SK-N-SH (cell line): ENCODE measurements around the gene SMAD7. TPM values are rescaled to one million over a fixed set of nuclear protein-coding genes. Genes with fewer than 3 reads are reported as not detected.

Source experiments
- CTCF ChIA-PET: fragments of 300-600, 350-600 bp; formaldehyde crosslinking; extraction: SDS; loops from one replicate; lab custom pipeline; 2021; lab: Yijun Ruan, JAX
- POLR2A ChIA-PET: fragments of 350-600 bp; sonication (Branson Sonifier 250); formaldehyde crosslinking; extraction: SDS; loops from one replicate; lab custom pipeline; 2020; ENCODE audit warnings: antibody characterized with exemption, inconsistent platforms; lab: Yijun Ruan, JAX
- DNase-seq: peaks from one replicate; pipeline ENCODE4 v3.0.0; 2012
- H2AFZ ChIP-seq: fragments of 200-600 bp; sonication (generic); 2 replicates; pipeline ENCODE4 v1.8.1; 2016; ENCODE audit warnings: antibody characterized with exemption, mild to moderate bottlenecking, low read depth
- H3F3A ChIP-seq: fragments of 200-600 bp; sonication (generic); replicated peaks from 2 replicates; pipeline ENCODE3; 2016; ENCODE audit warnings: antibody characterized with exemption, mild to moderate bottlenecking; ENCODE audit not compliant: insufficient read depth
- H3K27ac ChIP-seq, 2 experiments: fragments of 200-500 bp in 1 of 2; fragments of 200-600 bp in 1 of 2; sonication (Bioruptor generic) in 1 of 2; sonication (generic), shearing (Covaris generic) in 1 of 2; 2 replicates each; pipeline versions ENCODE4 v1.5.1 to v1.6.1; 2014 to 2016; ENCODE audit warnings: low read depth in 2 of 2, inconsistent platforms in 1 of 2, low read length in 1 of 2, mild to moderate bottlenecking in 1 of 2, mixed read lengths in 1 of 2
- H3K27me3 ChIP-seq: fragments of 200-600 bp; sonication (generic), shearing (Covaris generic); 2 replicates; pipeline ENCODE4 v1.6.1; 2016; ENCODE audit warnings: mixed run types; ENCODE audit not compliant: insufficient read depth
- H3K36me3 ChIP-seq, 2 experiments: fragments of 200-500 bp in 1 of 2; fragments of 200-600 bp in 1 of 2; sonication (Bioruptor generic) in 1 of 2; sonication (generic) in 1 of 2; replicated peaks in 1 of 2; 2 replicates each; pipeline versions ENCODE3 to v1.5.1; 2014 to 2016; ENCODE audit warnings: low read length in 1 of 2, mild to moderate bottlenecking in 1 of 2; ENCODE audit not compliant: insufficient read depth in 2 of 2, control insufficient read depth in 1 of 2
- H3K4me1 ChIP-seq, 2 experiments: fragments of 200-500 bp in 1 of 2; fragments of 200-600 bp in 1 of 2; sonication (Bioruptor generic) in 1 of 2; sonication (generic), shearing (Covaris generic) in 1 of 2; 2 replicates each; pipeline versions ENCODE4 v1.5.1 to v1.6.1; 2014 to 2016; ENCODE audit warnings: low read depth in 1 of 2, low read length in 1 of 2, mixed run types in 1 of 2; ENCODE audit not compliant: insufficient read depth in 2 of 2, control insufficient read depth in 1 of 2
- H3K4me2 ChIP-seq: fragments of 200-600 bp; sonication (generic), shearing (Covaris generic); 2 replicates; pipeline ENCODE4 v1.6.1; 2017; ENCODE audit warnings: mixed run types
- H3K4me3 ChIP-seq, 2 experiments: fragments of 200-500 bp in 1 of 2; fragments of 200-600 bp in 1 of 2; sonication (Bioruptor generic) in 1 of 2; sonication (generic), shearing (Covaris generic) in 1 of 2; 2 replicates each; pipeline versions ENCODE4 v1.5.1 to v1.8.1; 2014 to 2016; ENCODE audit warnings: low read depth in 2 of 2, inconsistent platforms in 1 of 2, low read length in 1 of 2, mild to moderate bottlenecking in 1 of 2, mixed read lengths in 1 of 2, moderate library complexity in 1 of 2
- H3K79me2 ChIP-seq: fragments of 200-600 bp; sonication (generic); 2 replicates; pipeline ENCODE4 v1.8.1; 2017; ENCODE audit warnings: mild to moderate bottlenecking; ENCODE audit not compliant: insufficient read depth
- H3K9ac ChIP-seq: fragments of 200-600 bp; sonication (generic); 2 replicates; pipeline ENCODE4 v1.6.1; 2017; ENCODE audit warnings: mixed run types
- H3K9me2 ChIP-seq: fragments of 200-600 bp; sonication (generic); 2 replicates; pipeline ENCODE4 v1.6.1; 2017; ENCODE audit warnings: mixed run types
- H3K9me3 ChIP-seq: fragments of 200-600 bp; sonication (generic); 2 replicates; pipeline ENCODE4 v1.6.1; 2017; ENCODE audit warnings: mixed run types, mild to moderate bottlenecking, moderate library complexity
- H4K20me1 ChIP-seq: fragments of 200-600 bp; sonication (generic); 2 replicates; pipeline ENCODE4 v1.6.1; 2017; ENCODE audit warnings: mild to moderate bottlenecking, mixed run types; ENCODE audit not compliant: insufficient read depth
- ELF1 ChIP-seq: IDR thresholded peaks from 2 replicates; pipeline ENCODE4 v1.4.0; 2012
- EZH2phosphoT487 ChIP-seq: fragments of 200-600 bp; sonication (generic); IDR thresholded peaks from 2 replicates; pipeline ENCODE4 v1.6.1; 2017; ENCODE audit warnings: low read depth, mixed run types, mild to moderate bottlenecking, antibody characterized with exemption, moderate library complexity, borderline replicate concordance
- FOSL2 ChIP-seq: IDR thresholded peaks from 2 replicates; pipeline ENCODE4 v1.4.0; 2012; ENCODE audit warnings: low read depth, mild to moderate bottlenecking, moderate library complexity, borderline replicate concordance
- FOXJ3 ChIP-seq: sonication (generic); formaldehyde crosslinking; IDR thresholded peaks from 2 replicates; pipeline ENCODE4 v1.5.1; 2020; ENCODE audit warnings: mild to moderate bottlenecking, missing genetic modification reagents
- FOXM1 ChIP-seq: IDR thresholded peaks from 2 replicates; pipeline ENCODE4 v1.4.0; 2012; ENCODE audit warnings: low read depth, mild to moderate bottlenecking
- GABPA ChIP-seq: IDR thresholded peaks from 2 replicates; pipeline ENCODE4 v1.4.0; 2012; ENCODE audit warnings: low read depth, mild to moderate bottlenecking
- JUND ChIP-seq: IDR thresholded peaks from 2 replicates; pipeline ENCODE4 v1.4.0; 2012
- MEF2A ChIP-seq: IDR thresholded peaks from 2 replicates; pipeline ENCODE4 v1.4.0; 2012; ENCODE audit warnings: low read depth, borderline replicate concordance
- NFIC ChIP-seq: IDR thresholded peaks from 2 replicates; pipeline ENCODE4 v1.4.0; 2012; ENCODE audit warnings: borderline replicate concordance
- POLR2AphosphoS5 ChIP-seq: IDR thresholded peaks from 2 replicates; pipeline ENCODE4 v1.6.1; 2012; ENCODE audit warnings: low read depth, low read length
- RFX5 ChIP-seq: IDR thresholded peaks from 2 replicates; pipeline ENCODE4 v1.6.1; 2012; ENCODE audit warnings: mild to moderate bottlenecking, improper control_type of control experiment, low read length
- RXRA ChIP-seq: IDR thresholded peaks from 2 replicates; pipeline ENCODE4 v1.4.0; 2012; ENCODE audit warnings: low read depth, mild to moderate bottlenecking, borderline replicate concordance
- SIN3A ChIP-seq: IDR thresholded peaks from 2 replicates; pipeline ENCODE4 v1.6.1; 2012; ENCODE audit warnings: low read depth, mild to moderate bottlenecking, low read length, moderate library complexity, borderline replicate concordance
- TAF1 ChIP-seq: IDR thresholded peaks from 2 replicates; pipeline ENCODE4 v1.6.1; 2012; ENCODE audit warnings: low read depth, mild to moderate bottlenecking, low read length, moderate library complexity, borderline replicate concordance
- TCF12 ChIP-seq: IDR thresholded peaks from 2 replicates; pipeline ENCODE4 v1.4.0; 2012
- TEAD4 ChIP-seq: IDR thresholded peaks from 2 replicates; pipeline ENCODE4 v1.4.0; 2012; ENCODE audit warnings: mild to moderate bottlenecking, borderline replicate concordance; ENCODE audit not compliant: insufficient read depth
- WGBS: methylation state at CpG from one replicate; pipeline ENCODE4 v1.1.6; 2017; ENCODE audit warnings: low lambda C conversion rate; 5-methylcytosine and 5-hydroxymethylcytosine counted together
- polyA plus RNA-seq, 3 experiments: library from polyadenylated mRNA; depleted of rRNA; stranded (reverse); fragments of >200 nt; gene quantifications; 2 replicates each; pipeline ENCODE4 v1.2.3, GENCODE V29; 2012
- TF ChIP-seq, protein P1 (sequence below): IDR thresholded peaks from 2 replicates; pipeline ENCODE4 v1.4.0; 2012; ENCODE audit warnings: low read depth
- TF ChIP-seq, protein P2 (sequence below): fragments of 200-600 bp; sonication (generic); IDR thresholded peaks from 2 replicates; pipeline ENCODE4 v1.6.1; 2017; ENCODE audit warnings: antibody characterized with exemption, mild to moderate bottlenecking, moderate library complexity
- TF ChIP-seq, protein P3 (sequence below): IDR thresholded peaks from 2 replicates; pipeline ENCODE4 v1.6.1; 2012; ENCODE audit warnings: mild to moderate bottlenecking, low read depth, low read length, moderate library complexity
- TF ChIP-seq, protein P4 (sequence below): fragments of 150-350 bp; IDR thresholded peaks from 2 replicates; pipeline ENCODE4 v1.6.1; 2017; ENCODE audit warnings: antibody characterized with exemption, low read length, low read depth, borderline replicate concordance

Gene SMAD7
- polyA plus RNA-seq, 1 of the 3 experiments (the other 2 are of a cell fraction), result 20.0 TPM

DNA sequence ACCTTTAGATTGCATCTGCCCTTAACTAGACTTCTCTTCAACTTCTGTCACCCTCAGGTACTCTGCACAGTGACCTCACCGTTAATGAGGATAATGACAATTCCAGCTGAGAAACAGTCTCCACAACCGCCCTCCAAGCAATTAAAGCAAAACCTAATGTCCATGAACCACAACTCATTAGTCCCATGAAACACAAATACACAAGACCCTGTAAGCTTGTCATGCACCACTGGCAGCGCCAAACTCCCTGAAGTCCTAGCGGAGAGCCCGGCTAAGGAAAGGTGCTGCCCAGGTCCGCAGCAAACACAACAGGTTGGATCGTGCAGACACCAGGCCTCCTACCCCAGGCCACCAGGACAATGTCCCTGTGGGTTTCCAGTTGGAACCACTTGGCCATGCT, 7.4 kb downstream of the SMAD7 start:
- Histone ChIP-seq H3K4me2 (peak overlapping the region; percentile 91), H3K9ac (peak overlapping the region; percentile 51; the same call in 1 of the 2 replicates), H3K9me3 (no peaks in the 10 kb centered on the region), H3K27ac (peak overlapping the region; percentile 84 to 97), H3F3A (peaks cover 81% of the 10 kb centered on the region), H3K4me1 (peaks cover 58 to 85% of the 10 kb centered on the region in 2 experiments), H3K79me2 (peaks cover 100% of the 10 kb centered on the region)
- TF ChIP-seq TEAD4 (no peak), TAF1 (no peak), POLR2AphosphoS5 (no peak), FOSL2 (no peak), RXRA (no peak), EZH2phosphoT487 (no peak)
- TF ChIP-seq, all 33 proteins: peak for 0
- POLR2A ChIA-PET, result no interaction called here
- WGBS, result 74% methylated on average over 4 of the region's 7 CpGs
- H3K9me2 ChIP-seq, result no peaks in the 10 kb centered on the region
- H3K27me3 ChIP-seq, result no peaks in the 10 kb centered on the region
- peaks cover 37 to 51% of the 10 kb centered on the region in 2 experiments for H3K36me3 ChIP-seq
- no peak overlapping the region for H2AFZ ChIP-seq
- DNase-seq, result no peak
- peak overlapping the region; percentile 19 to 59; a peak in 3 of 4 replicates for H3K4me3 ChIP-seq
- CTCF ChIA-PET, result no interaction called here
- H4K20me1 ChIP-seq, result peaks cover 96% of the 10 kb centered on the region

DNA sequence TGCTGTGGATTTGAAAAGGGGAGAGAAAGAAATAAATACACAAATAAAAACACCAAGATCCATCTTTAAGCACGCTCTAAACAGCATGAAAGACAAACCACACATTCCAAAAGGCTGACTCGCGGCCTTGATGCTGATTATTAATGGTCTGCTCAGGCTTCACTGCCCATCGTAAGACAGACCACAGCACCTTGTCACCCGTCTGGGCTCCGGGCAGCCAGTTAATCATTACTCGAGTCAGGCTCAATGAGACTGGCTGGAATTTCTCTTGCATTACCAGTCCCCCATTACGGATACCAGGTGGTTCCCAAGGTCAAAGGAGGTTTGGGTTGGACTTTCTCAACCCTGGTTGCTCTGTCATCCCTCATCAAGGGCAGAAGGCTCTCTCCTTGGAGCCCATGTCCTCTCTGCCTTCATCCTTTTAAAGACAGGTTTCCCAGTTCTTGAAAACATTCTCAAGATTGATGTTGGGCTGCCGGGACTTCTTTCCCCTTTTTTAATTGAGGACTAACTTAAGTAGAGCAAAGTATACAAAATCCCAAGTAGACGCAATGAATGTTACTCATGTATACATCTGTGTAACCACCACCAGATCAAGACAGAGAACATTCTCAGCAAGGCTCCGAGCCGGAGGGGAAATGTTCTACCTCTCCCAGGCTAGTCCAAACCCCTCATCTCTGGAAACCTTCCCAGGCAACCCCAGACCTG, 8.1 kb downstream of the SMAD7 start:
- Histone ChIP-seq H3F3A (peaks cover 83% of the 10 kb centered on the region), H3K27ac (peak overlapping the region; percentile 84 to 97), H3K9me3 (no peaks in the 10 kb centered on the region), H3K27me3 (no peaks in the 10 kb centered on the region), H3K79me2 (peaks cover 100% of the 10 kb centered on the region), H3K4me2 (peak overlapping the region; percentile 91), H3K9ac (peak overlapping the region; percentile 70; the same call in 1 of the 2 replicates), H3K9me2 (no peaks in the 10 kb centered on the region), H3K4me1 (peaks cover 65 to 91% of the 10 kb centered on the region in 2 experiments), H3K36me3 (peaks cover 38 to 52% of the 10 kb centered on the region in 2 experiments), H2AFZ (no peak overlapping the region), H3K4me3 (peak overlapping the region; percentile 24 to 59; a peak in 3 of 4 replicates), H4K20me1 (peaks cover 96% of the 10 kb centered on the region)
- DNase-seq, result no peak
- ChIA-PET CTCF (no interaction called here), POLR2A (no interaction called here)
- WGBS, result 10% methylated on average over 12 of the region's 12 CpGs
- TF ChIP-seq RXRA (peak; percentile 99), TCF12 (peak; percentile 99), FOXM1 (peak; percentile 93), ELF1 (peak; percentile 53; the same call in 1 of the 2 replicates), GABPA (0 out of 2 replicates have a peak, but pooled peaks have one; percentile 37), MEF2A (peak; percentile 81), SIN3A (peak; percentile 97; the same call in 1 of the 2 replicates), JUND (peak; percentile 98), FOXJ3 (CRISPR knock-in tag) (no peak), RFX5 (no peak), NFIC (peak; percentile 97), FOSL2 (peak; percentile 92), EZH2phosphoT487 (no peak)
- TF ChIP-seq, protein P1, sequence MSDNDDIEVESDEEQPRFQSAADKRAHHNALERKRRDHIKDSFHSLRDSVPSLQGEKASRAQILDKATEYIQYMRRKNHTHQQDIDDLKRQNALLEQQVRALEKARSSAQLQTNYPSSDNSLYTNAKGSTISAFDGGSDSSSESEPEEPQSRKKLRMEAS, result peak; percentile 83
- TF ChIP-seq, protein P2, sequence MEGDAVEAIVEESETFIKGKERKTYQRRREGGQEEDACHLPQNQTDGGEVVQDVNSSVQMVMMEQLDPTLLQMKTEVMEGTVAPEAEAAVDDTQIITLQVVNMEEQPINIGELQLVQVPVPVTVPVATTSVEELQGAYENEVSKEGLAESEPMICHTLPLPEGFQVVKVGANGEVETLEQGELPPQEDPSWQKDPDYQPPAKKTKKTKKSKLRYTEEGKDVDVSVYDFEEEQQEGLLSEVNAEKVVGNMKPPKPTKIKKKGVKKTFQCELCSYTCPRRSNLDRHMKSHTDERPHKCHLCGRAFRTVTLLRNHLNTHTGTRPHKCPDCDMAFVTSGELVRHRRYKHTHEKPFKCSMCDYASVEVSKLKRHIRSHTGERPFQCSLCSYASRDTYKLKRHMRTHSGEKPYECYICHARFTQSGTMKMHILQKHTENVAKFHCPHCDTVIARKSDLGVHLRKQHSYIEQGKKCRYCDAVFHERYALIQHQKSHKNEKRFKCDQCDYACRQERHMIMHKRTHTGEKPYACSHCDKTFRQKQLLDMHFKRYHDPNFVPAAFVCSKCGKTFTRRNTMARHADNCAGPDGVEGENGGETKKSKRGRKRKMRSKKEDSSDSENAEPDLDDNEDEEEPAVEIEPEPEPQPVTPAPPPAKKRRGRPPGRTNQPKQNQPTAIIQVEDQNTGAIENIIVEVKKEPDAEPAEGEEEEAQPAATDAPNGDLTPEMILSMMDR, result no peak
- TF ChIP-seq, protein P3, sequence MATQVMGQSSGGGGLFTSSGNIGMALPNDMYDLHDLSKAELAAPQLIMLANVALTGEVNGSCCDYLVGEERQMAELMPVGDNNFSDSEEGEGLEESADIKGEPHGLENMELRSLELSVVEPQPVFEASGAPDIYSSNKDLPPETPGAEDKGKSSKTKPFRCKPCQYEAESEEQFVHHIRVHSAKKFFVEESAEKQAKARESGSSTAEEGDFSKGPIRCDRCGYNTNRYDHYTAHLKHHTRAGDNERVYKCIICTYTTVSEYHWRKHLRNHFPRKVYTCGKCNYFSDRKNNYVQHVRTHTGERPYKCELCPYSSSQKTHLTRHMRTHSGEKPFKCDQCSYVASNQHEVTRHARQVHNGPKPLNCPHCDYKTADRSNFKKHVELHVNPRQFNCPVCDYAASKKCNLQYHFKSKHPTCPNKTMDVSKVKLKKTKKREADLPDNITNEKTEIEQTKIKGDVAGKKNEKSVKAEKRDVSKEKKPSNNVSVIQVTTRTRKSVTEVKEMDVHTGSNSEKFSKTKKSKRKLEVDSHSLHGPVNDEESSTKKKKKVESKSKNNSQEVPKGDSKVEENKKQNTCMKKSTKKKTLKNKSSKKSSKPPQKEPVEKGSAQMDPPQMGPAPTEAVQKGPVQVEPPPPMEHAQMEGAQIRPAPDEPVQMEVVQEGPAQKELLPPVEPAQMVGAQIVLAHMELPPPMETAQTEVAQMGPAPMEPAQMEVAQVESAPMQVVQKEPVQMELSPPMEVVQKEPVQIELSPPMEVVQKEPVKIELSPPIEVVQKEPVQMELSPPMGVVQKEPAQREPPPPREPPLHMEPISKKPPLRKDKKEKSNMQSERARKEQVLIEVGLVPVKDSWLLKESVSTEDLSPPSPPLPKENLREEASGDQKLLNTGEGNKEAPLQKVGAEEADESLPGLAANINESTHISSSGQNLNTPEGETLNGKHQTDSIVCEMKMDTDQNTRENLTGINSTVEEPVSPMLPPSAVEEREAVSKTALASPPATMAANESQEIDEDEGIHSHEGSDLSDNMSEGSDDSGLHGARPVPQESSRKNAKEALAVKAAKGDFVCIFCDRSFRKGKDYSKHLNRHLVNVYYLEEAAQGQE, result peak; percentile 78
- TF ChIP-seq, protein P4, sequence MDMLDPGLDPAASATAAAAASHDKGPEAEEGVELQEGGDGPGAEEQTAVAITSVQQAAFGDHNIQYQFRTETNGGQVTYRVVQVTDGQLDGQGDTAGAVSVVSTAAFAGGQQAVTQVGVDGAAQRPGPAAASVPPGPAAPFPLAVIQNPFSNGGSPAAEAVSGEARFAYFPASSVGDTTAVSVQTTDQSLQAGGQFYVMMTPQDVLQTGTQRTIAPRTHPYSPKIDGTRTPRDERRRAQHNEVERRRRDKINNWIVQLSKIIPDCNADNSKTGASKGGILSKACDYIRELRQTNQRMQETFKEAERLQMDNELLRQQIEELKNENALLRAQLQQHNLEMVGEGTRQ, result no peak
